Measurements from ENCODE around the gene NDUFB8.

NDUFB8 gene

DNA sequence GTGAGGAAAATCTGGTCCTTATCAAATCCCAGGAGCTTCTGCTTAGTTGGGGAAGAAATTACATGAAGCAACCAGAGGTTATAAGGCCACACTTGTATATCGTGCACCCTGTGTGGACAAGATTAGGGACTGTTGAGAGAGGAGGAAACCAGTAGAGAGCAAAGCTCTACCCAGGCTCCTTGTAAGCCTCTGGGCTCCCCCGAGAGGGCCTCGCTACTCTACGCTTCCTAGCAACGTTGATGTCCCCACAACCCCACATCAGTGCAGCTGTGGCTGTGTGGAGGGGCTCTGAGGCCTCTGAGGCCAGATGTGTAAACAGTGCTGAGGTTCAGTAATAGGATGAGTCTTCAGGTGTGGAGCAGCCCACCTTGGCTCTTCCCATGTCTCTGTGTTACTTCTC, 22.1 kb upstream of the NDUFB8 start:
- Histone ChIP-seq H3K4me3 (ENCODE audit: low read depth, low read length) (no peak overlapping the region), H3K27me3 (no peaks in the 10 kb centered on the region), H3K9me3 (no peaks in the 10 kb centered on the region), H3K36me3 (peaks cover 15% of the 10 kb centered on the region), H3K4me1 (no peaks in the 10 kb centered on the region)
- TF ChIP-seq, protein P1, sequence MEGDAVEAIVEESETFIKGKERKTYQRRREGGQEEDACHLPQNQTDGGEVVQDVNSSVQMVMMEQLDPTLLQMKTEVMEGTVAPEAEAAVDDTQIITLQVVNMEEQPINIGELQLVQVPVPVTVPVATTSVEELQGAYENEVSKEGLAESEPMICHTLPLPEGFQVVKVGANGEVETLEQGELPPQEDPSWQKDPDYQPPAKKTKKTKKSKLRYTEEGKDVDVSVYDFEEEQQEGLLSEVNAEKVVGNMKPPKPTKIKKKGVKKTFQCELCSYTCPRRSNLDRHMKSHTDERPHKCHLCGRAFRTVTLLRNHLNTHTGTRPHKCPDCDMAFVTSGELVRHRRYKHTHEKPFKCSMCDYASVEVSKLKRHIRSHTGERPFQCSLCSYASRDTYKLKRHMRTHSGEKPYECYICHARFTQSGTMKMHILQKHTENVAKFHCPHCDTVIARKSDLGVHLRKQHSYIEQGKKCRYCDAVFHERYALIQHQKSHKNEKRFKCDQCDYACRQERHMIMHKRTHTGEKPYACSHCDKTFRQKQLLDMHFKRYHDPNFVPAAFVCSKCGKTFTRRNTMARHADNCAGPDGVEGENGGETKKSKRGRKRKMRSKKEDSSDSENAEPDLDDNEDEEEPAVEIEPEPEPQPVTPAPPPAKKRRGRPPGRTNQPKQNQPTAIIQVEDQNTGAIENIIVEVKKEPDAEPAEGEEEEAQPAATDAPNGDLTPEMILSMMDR (IDR thresholded peaks at IDR 0.05; ENCODE audit: low read depth, low read length): no peak
- no peak for DNase-seq

DNA sequence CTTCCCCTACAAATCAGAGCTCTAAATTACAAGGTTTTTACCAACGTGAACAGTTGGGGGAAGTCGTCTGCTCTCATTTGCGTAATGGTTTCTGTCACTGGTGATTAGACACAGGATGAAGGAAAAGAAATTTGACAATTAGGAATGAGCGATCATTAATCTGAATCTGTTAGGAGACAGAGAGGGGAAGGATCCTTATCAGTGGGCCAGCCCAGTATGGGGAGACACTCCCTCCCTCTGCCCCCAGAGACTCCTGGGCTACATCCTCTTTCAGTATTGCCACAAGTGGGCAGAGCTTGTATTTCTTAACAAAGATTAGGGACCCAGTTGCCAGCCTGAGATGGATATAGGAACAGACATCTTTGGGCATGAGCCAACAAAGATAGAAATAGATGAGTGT, 21.5 kb upstream of the NDUFB8 start:
- TF ChIP-seq, protein P1 (IDR thresholded peaks at IDR 0.05; ENCODE audit: low read depth, low read length): no peak
- no peak overlapping the region for H3K4me3 ChIP-seq (ENCODE audit: low read depth, low read length)
- no peaks in the 10 kb centered on the region for H3K9me3 ChIP-seq
- no peak for DNase-seq
- H3K36me3 ChIP-seq: peaks cover 17% of the 10 kb centered on the region
- no peaks in the 10 kb centered on the region for H3K4me1 ChIP-seq
- no peaks in the 10 kb centered on the region for H3K27me3 ChIP-seq

DNA sequence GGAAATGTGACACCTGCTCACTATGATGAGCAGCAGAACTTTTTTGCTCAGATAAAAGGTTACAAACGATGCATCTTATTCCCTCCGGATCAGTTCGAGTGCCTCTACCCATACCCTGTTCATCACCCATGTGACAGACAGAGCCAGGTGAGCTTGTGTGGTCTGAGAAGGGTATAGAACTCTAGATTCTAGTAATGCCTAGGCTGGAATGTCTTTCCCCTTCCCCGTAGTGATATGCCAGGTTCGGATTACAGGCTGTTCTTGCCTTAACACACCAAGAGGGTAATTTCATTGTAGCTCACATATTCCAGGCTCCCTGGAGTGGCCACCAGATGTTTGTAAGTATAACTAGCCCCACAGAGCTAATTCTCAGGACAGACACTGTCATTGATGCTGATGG, 15.3 kb upstream of the NDUFB8 start:
- peaks cover 37% of the 10 kb centered on the region for H3K36me3 ChIP-seq
- no peak for DNase-seq
- H3K9me3 ChIP-seq: no peaks in the 10 kb centered on the region
- no peaks in the 10 kb centered on the region for H3K4me1 ChIP-seq
- H3K27me3 ChIP-seq: no peaks in the 10 kb centered on the region
- TF ChIP-seq, protein P1 (IDR thresholded peaks at IDR 0.05; ENCODE audit: low read depth, low read length): no peak
- no peak overlapping the region for H3K4me3 ChIP-seq (ENCODE audit: low read depth, low read length)

DNA sequence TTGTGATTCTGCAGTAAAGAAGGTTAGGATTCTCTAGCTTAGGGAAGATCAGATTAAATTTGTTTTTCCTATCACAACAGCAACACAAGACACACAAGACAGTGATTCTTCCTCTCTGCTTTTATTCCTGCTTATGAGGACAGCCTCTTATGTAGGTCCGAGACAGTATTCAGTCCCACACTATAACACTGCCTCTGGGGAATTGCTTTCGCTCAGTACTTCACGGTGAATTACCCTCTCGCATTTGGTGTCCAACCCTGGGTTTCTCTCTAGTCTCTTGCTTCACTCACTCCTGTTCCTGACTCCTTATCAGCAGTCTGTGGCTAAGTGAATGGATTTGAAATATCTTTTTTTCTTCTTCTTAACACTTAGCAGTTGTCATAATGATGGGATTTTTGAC, 7.8 kb upstream of the NDUFB8 start:
- H3K4me1 ChIP-seq: no peaks in the 10 kb centered on the region
- no peak overlapping the region for H3K4me3 ChIP-seq (ENCODE audit: low read depth, low read length)
- no peak for DNase-seq
- H3K27me3 ChIP-seq: no peaks in the 10 kb centered on the region
- H3K9me3 ChIP-seq: no peaks in the 10 kb centered on the region
- TF ChIP-seq, protein P1 (IDR thresholded peaks at IDR 0.05; ENCODE audit: low read depth, low read length): no peak
- H3K36me3 ChIP-seq: peaks cover 19% of the 10 kb centered on the region

DNA sequence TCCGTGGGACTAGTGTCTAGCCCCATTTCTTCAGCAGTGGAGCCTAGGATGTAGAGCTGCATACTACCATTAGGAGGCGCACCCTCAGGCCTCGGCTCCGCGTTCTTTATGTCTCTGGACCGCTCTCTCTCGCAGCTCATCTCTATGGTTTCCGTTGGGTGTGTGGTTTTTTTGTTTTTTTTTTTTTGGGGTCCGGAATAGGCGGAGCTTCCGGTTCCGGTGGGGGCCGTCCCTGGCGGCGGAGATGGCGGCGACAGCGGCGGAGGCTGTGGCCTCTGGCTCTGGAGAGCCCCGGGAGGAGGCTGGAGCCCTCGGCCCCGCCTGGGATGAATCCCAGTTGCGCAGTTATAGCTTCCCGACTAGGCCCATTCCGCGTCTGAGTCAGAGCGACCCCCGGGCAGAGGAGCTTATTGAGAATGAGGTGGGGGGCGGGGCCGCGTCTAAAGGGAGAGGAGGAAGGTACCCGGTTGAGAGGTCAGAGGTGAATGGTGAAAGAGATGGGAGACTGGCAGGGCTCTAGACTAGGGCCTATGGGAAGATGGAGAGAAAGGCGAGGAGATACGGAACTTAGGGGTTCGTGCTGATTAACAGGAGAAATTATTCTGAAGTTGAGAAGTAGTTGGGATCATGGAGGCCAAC, 6.2 kb upstream of the NDUFB8 start, which contains the start of gene HIF1AN:
TSS of gene HIF1AN (plus strand) at position 229 of the 639 bp plus-strand sequence. CDS start at position 245, 16 bp downstream.
- Histone ChIP-seq H3K4me3 (ENCODE audit: low read depth, low read length) (peak within 1 kb of the TSS; percentile 85), H3K4me1 (no peaks in the 10 kb centered on the region), H3K9me3 (no peaks in the 10 kb centered on the region), H3K36me3 (peaks cover 19% of the 10 kb centered on the region), H3K27me3 (no peaks in the 10 kb centered on the region)
- peak; percentile 89 for DNase-seq
- TF ChIP-seq, protein P1 (IDR thresholded peaks at IDR 0.05; ENCODE audit: low read depth, low read length): peak; percentile 90

DNA sequence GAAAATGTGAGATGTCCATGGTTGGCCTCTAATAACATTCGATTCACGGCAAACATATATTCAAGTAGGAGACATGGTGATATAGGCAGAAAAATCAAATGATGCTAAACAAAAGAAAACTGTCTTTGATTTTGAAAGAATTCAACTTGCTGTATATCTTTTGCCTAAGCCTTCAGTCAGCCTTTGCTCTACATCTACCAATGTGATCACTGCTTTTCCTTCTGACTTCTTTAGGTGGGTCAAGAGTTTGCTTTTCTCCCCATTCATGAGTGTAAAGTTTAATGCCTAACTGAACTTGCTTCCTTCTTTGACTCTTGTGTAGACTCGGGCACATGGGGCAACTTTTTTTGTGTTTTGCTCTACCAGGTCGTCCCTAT, 5.7 kb upstream of the NDUFB8 start:
- peak overlapping the region; percentile 85 for H3K4me3 ChIP-seq (ENCODE audit: low read depth, low read length)
- TF ChIP-seq, protein P1 (IDR thresholded peaks at IDR 0.05; ENCODE audit: low read depth, low read length): no peak

More for the DNA sequence above, 5.7 kb upstream of the NDUFB8 start:
- peaks cover 14% of the 10 kb centered on the region for H3K36me3 ChIP-seq
- no peaks in the 10 kb centered on the region for H3K9me3 ChIP-seq
- no peaks in the 10 kb centered on the region for H3K4me1 ChIP-seq
- no peak for DNase-seq
- no peaks in the 10 kb centered on the region for H3K27me3 ChIP-seq
